K562 treated with DMSO at 1 percent for 4 hours (cell line): ENCODE data around the gene ZNF615. TPM values are rescaled to one million over a fixed set of nuclear protein-coding genes. Genes with fewer than 3 reads are reported as not detected.

Experiments
- total RNA-seq: library from RNA; unstranded; fragments of 300-600 nt; gene quantifications from 2 replicates; pipeline ENCODE4 v1.2.3, GENCODE V29; 2022; ENCODE audit not compliant: insufficient read depth

The ZNF615 gene
- 2.2 and 3.5 TPM in 2 replicates for total RNA-seq

DNA sequence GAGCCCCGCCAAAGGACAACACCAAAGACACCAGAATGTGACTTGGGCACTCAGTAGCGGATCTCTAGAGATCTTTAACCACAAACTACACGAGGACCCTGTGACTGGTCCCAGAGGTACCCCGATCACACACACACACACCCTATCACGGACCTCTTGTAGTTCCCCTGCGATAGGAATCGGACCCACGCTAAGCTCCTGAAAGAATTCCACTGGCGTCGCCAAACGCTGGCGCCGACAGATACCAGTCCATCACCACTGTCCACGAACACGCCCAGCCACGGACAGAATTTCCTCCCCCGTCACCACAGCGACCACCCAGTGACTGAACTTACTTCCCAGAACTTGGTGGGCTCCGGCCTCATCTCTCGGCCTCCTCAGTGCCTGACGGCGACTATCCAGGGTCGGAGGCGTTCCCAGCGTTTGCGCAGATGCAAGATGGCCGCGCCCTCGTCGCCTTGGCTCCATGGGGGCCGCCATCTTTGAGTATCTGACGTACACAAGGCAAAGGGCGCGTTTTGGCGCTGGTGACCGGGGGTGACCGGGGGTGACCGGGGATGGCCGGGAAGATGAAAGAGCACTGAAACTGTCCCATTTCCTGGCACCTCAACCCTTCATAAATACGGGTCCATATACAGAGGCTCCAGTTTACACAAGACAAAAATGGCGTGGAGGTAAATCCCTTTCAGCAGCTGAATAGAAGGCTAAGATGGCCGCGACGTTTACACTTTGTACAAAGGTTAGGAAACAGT lies at the start of gene ZNF615:
ZNF615 (minus strand) TSS at position 406 of the 752 bp plus-strand sequence. CDS start 4,500 bp downstream, outside the sequence.

DNA sequence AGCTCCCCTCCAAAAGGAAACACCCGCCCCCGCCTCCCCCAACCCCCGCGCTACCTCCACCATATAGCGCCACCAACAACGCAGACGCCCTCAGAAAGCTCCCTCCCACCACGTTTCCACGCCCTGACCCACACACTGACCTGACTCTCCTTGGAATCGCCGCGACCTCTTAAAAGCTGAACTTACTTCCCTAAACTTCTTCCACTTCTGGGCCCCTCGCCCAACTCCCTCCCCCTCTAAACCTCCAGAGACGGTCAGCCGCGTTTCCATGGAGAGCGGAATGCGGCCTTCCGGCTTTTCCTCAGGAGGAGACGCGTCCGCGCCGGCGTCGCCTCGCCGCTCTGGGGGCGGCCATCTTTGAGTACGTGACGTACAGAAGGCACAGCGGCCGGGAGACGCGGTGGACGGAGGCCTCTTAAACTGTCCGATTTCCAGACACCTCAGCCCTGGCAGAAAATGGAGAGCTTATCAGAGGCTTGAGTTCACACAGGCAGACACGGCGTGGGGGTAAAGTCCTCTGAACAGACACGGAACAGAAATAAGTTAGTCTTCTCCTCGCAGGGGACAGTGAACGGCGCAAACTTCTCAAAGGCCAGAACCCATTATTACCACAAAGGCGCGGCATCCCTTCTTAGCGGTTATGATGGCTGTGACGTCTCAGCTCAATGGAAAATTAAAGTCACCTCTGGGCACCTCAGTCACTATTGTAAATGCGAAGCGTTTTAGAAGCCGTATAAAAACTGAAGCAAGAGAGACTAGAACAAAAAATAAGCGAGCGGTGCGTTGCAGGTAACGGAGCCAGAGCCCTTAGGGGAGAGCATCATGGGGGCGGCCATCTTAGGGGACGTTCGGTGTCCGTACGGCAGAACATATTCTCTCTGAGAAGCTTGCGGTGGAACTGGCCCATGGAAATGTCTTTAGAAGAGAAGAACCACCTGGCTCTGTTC lies 40.8 kb upstream of the ZNF615 start, which contains the start of gene ZNF432:
ZNF432 (minus strand) TSS at position 284 of the 947 bp plus-strand sequence. CDS start 1,970 bp downstream, outside the sequence.

DNA sequence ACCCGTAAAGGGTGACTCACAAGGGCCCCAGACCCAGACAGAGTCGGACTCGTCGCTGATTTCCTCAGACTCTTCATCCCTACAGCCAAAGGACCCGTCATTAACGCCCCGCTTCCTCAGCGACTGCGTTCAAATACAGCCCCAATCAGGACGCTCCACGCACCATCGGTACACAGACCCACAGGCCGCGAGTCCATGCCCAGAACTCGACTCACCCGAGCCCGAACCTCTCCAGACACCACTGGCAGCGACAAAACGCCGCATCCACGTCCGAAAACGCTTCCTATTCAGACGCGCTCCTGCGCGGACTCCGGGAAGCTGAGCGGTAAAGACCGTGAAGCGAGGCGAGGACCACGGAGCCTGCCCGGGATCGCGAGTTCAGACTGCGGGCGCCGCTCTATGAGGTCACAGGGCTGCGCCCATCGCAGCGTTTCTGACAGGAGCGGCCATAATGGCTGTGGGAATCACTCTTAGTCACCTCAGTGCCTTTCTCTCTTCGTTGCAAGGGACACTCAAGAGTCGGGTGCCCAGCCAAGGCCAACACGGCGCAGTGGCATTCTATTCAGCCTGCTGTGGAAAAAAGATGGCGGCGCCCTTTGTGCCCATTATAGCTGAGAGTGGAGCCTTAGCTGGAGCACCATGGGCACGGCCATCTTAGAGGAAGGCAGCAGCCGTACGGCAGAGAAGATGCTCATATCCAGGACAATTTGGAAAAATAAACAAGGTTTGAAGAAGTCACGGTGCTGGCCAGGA lies 20.2 kb upstream of the ZNF615 start, which contains the start of gene ZNF614:
ZNF614 (minus strand) TSS at position 353 of the 753 bp plus-strand sequence. CDS start 2,634 bp downstream, outside the sequence.

DNA sequence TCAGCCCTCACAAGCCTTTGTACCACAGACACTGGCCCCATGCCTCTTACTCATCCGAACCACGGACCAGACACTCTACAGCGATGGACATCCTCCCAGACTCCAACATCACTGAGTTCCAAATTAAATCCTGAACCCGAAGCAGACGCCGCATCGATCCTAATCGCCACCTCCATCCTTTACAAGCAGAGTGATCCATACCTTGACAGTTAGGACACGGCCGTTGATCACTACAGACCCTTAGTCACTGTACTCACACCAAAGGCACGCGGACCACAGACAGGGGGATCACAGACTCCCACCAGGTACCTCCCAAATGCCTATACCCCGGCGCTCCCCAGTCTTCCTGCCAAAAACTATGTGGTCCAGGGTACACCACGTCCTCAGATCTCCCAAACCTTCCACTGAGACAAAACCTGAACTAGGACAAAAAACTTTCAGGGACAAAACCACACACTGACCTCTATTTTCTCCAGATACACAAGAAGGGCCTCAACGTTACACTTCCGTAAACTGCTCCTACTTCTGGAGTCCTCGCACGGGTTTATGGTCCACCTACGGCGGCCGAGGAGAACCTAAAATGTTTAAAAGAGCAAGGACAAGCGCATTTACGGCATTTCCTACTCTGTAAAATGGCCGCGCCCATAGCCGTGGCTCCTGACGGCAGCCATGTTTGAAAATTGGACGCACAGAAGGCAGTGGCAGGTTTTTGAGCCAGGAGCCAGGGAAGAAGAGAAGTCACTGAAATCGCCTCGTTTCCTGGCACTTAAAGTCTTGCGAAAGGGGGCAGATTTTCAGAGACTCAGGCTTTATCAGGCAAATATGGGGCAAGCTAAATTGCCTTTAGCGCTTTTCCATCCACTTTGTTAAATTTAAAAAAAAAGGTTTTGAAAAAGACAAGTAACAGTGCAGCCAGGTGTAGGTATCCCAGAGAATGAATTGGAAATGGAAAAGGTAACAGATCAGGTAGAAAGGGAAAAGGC lies 21.4 kb downstream of the ZNF615 start, which contains the start of gene ZNF350:
ZNF350 (minus strand) TSS at position 532 of the 983 bp plus-strand sequence. CDS start 12,480 bp downstream, outside the sequence.

Other genes starting within 250 kb of the ZNF615 start
- gene FPR2, start 247.0 kb downstream of the ZNF615 start, total RNA-seq = not detected in 2 replicates
- gene FPR3, start 213.1 kb downstream of the ZNF615 start, total RNA-seq = 1.9 and 2.6 TPM in 2 replicates
- gene ZNF577, start 120.3 kb downstream of the ZNF615 start, total RNA-seq = 1.1 and 2.1 TPM in 2 replicates
- gene ZNF649, start 103.2 kb downstream of the ZNF615 start, total RNA-seq = 1.8 and 4.0 TPM in 2 replicates
- 1.3 and 5.5 TPM in 2 replicates for gene ZNF613, start 80.7 kb downstream of the ZNF615 start, total RNA-seq
- gene ZNF350, start 21.4 kb downstream of the ZNF615 start, total RNA-seq = 0.69 and 2.5 TPM in 2 replicates
- 3.1 and 5.0 TPM in 2 replicates for gene ZNF614, start 20.2 kb upstream of the ZNF615 start, total RNA-seq
- gene ZNF432, start 40.6 kb upstream of the ZNF615 start, total RNA-seq = 1.8 and 3.1 TPM in 2 replicates
- 5.8 and 6.0 TPM in 2 replicates for gene ZNF841, start 87.6 kb upstream of the ZNF615 start, total RNA-seq
- 5.9 and 8.0 TPM in 2 replicates for gene ZNF616, start 131.7 kb upstream of the ZNF615 start, total RNA-seq
- 0.93 TPM in 1 of 2 replicates, not detected in the other for gene ZNF836, start 163.4 kb upstream of the ZNF615 start, total RNA-seq
- 102 and 106 TPM in 2 replicates for gene PPP2R1A, start 181.8 kb upstream of the ZNF615 start, total RNA-seq